Measurements from ENCODE around the gene CCDC200. TPM values are rescaled to one million over a fixed set of nuclear protein-coding genes. Genes with fewer than 3 reads are reported as not detected.

Gene CCDC200
- total and polyA plus RNA-seq, 2 of the 13 experiments (the other 11 are each of a cell fraction or from before 2014, with no cell fraction given) = not detected

- TF ChIP-seq RNF219 (CRISPR knock-in tag; IDR thresholded peaks at IDR 0.05) (no peak), ZNF558 (CRISPR knock-in tag; IDR thresholded peaks at IDR 0.05; ENCODE audit: borderline replicate concordance) (no peak), RAD51 (IDR thresholded peaks at IDR 0.05; ENCODE audit: borderline replicate concordance) (no peak), MLLT10 (CRISPR knock-in tag; IDR thresholded peaks at IDR 0.05) (no peak), ZNF670 (CRISPR knock-in tag; IDR thresholded peaks at IDR 0.05; ENCODE audit: borderline replicate concordance) (0 out of 2 replicates have a peak, but pooled peaks have one; percentile 66), NR2F2 (IDR thresholded peaks at IDR 0.05; ENCODE audit: borderline replicate concordance, low read depth) (no peak), ATF3 (CRISPR knock-in tag; IDR thresholded peaks at IDR 0.05) (no peak), ZNF567 (CRISPR knock-in tag; IDR thresholded peaks at IDR 0.05; ENCODE audit: borderline replicate concordance) (no peak), ZHX2 (IDR thresholded peaks at IDR 0.05; ENCODE audit: low read depth) (no peak), ZHX2 (CRISPR knock-in tag; IDR thresholded peaks at IDR 0.05; ENCODE audit: borderline replicate concordance) (no peak), SIN3B (IDR thresholded peaks at IDR 0.05; ENCODE audit: low read length) (no peak), ZBTB8A (CRISPR knock-in tag; IDR thresholded peaks at IDR 0.05; ENCODE audit: borderline replicate concordance, low read depth) (no peak), TFAP4 (IDR thresholded peaks at IDR 0.05; ENCODE audit: borderline replicate concordance, low read depth) (peak; percentile 75; the same call in 1 of the 2 replicates)
These were observed 52.3 kb downstream of the CCDC200 start (continued) for GRCh38 chr17:43176119-43176570.

Data from HepG2 (cell line).